Activated naive CD4-positive, alpha-beta T cell (primary cell): ENCODE data around the gene RPTOR.
"Not testable (repeated sequence)": the region's sequence is repeated elsewhere in the genome, so short reads cannot be mapped to it uniquely, and the experiment has no call there.

Source experiments
- DNase-seq, 4 experiments: peaks; one replicate each; lab custom pipeline; 2025; lab: John Stamatoyannopoulos, UW

The RPTOR gene

DNA sequence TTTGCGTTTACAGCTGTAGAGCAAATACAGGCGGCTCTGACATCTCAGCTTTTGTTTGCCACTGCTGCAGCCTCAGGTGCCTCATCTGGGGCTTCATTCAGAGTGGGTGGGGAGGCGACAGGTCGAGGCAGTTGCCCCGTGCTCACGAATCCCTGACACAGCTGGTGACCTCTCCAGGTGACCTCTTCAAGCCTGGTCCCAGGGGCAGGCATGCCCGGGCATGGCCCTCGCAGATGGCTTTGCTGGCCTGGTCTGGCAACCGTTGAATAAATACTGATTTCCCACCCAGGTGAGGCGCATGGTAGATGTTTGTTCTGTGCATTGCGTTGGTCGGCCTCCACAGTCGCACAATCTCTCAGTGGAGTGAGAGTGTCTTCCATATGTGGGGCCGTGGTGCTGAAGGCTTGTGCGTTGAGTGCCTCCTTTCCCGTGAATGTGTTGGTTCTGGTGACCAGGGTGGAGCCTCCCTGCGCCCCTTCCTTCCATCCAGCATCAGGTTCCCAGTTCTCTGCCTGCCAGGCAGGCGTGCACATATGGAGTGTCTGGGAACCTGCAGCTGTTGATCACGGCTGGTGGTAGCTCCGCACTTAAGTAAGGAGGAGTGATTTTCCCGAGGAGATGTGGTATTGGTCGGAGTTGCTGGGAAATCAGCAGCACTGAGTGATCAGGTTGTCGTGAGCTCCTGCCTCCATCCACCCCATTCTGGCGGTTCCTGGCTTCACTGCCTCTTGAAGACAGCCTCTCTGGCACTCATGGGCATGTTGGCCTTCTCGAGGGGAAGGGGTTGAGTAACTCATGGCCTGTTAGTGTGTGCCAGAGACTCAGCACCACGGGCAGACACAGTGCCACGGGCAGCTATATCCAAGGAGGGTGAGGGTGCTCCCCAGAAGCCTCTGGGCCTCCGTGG lies 149.7 kb downstream of the RPTOR start:
- DNase-seq = no peak

DNA sequence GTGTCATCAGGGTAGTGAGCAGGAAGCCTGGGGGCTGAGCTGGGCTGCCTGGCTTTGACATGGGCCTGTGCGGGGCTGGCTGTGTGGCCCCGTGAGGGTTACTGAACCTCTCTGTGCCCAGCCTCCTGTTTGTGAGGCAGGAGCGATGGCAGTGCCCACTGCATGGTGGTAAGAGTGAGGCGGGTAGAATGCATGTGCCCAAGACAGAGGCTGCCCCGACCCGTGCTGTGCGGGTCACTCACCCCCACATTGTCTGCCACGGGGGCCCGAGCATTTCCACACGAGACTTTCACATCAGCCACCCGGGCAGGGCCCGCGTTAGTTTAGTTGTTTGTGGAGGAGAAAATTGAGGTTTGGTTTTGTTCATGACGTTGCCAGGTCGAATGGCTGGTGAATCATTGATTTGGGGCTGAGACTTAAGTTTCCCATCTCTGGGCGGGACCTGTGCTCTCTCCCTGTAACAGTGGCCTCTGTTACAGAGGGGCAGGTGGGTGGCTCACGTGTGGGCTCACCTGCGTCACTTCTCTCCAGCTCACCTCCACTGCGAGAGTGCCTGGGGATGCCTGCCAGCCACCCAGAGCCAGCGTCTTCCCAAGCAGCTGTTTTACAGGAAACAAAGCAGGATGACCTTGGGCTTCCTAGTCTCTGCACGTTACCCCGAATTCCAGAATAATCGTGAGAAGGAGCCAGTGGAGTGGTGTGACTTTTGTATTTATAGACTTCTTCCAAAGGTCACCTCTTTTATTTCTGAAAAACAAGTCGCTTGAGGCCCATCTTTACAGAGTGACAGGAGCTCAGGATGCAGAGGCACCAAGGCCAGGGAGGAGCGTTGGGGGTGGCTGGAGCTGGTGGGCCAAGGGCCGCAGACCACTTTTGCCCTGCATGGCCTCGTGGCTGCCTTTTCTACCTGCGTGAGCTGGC lies 150.6 kb downstream of the RPTOR start:
- DNase-seq = no peak

DNA sequence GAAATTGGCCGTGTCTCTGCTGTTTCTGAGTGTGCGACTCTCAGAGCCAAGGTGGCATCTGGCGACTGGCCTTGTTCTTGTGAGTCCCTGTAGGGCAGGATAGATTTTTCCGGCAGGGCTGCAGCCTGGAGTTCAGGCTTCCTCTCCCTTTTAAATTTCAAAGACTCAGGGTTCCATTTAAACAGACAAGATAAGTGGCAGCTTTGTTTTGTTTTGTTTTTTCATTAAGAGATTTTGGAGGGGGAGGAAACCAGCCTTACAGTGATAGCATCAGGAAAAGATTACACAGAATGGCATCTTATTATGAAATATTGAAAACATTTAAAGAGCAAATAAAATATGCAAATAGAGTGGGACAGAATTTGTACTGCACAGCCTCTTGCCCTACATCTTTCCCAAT lies 151.3 kb downstream of the RPTOR start:
- no peak for DNase-seq

DNA sequence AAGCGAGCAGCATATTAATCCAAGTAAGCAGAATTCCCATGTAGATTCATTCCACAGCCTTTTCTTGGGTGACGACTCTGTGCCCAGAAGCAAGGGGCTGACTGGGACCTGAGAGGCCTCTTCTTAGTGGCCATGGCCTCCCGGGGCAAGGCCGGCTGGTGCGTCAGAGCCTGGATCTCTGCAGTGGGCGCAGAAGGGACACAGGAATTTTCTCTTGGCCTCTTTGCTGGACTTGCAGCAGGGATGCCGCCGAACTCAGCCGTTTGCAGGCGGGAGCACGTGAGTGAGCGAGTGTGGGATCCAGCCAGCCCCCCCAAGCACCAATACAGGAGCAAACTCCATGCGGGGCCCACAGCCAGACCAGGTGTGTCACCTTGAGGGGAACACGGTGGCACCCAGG lies 151.8 kb downstream of the RPTOR start:
- DNase-seq = no peak

DNA sequence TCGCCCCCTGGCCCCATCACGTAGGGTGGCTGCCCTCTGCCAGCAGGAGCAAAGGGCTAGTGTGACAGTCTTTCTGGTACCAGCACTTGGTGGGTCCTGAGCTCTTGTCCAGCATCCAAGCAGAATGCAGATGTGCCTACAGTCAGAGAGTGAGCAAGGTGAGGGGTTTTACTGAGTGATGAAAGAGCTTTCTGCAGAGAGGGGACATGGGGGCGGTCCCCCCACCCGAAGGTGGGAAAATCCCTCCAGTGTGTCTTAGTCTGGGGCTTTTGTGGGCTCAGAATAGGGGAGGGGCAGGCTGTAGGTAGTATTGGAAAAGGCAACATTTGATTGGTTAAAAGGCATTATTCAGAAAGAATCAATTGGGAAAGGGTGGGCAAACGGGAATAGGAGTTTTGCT lies 152.3 kb downstream of the RPTOR start:
- DNase-seq = no peak

DNA sequence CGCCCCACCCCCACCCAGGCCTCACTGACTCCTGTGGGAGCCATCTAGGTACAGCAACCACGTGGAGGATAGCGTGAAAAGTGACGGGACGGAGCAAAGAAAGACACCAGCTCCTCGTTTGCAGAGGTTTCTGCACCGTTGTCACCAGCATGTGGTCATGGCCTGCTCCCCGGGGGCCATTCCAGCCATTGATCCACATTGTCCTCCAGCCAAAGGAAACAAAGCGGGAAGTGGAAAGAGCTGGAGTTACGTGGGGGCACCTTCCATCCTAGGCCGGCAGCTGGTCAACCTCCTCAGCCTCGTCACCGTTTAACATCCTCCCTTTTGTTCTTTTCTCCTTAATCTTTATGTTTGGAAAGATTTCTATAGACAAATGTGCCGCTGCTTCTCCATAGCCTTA lies 153.7 kb downstream of the RPTOR start:
- DNase-seq = no peak

DNA sequence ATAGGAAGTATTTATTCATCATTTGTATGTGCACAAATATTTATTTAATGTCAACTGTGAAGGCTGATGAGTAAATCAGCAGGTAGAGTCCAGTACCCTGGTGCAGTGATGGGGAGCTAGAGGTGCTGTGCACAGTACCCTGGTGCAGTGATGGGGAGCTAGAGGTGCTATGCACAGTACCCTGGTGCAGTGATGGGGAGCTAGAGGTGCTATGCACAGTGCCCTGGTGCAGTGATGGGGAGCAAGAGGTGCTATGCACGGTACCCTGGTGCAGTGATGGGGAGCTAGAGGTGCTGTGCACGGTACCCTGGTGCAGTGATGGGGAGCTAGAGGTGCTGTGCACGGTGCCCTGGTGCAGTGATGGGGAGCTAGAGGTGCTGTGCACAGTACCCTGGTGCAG lies 154.6 kb downstream of the RPTOR start:
- DNase-seq = not testable (repeated sequence)

DNA sequence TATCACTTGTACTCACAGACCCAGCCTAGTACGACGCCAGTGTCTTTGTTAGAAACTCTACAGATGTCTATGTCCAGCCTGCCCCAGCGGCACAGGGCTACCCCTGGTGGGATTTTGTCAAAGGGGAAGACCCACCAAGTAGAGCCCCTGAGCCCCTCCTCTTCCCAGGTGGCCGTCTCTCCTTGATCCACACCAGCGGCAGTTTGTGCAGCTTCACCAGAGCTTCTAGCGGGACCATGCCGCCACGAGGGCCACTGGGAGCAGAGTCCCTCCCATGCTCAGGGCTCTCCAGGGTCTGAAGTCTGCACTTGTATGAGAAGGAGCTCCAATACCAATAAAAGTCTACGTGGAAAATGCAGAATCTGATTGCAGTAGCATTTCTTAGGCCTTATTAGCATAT lies 157.1 kb downstream of the RPTOR start:
- no peak for DNase-seq

DNA sequence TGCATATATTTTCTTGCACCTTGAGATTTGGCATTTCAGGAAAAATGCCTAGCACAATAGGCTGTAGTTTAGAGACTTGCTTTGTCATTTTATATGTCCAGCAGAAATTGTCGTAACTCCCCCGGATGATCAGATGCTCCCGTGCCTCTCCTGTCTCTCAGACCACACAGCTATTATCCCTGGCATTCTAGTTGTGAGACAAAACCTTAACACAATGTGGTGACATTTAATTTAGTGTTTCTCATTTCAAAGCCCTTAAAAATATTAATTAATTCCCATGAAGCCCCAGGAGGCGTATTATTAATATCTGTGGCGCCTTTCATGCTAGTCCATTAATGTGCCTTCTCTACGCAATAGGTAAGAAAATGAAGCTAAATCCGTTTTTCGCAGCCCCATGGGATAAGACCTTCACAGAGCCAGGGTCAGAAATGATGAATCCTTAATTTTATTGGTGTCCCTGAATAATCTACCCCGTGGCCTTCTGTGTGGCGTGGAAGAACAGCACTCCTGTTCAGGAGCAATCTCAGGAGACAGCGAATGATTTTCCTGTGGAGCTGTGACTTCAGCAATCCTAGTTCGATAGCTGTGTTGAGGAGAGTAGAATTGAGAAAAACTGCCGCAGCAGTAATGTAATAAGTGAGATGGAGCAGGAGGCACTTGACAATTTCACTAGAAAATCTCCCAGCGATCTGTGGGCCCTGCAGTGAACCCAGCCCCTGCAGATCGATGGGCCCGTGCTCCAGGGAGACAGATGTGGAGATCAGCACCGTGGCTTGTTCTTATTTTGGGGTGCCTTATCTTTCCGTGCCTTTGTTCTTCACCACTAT lies 157.9 kb downstream of the RPTOR start:
- DNase-seq = no peak

DNA sequence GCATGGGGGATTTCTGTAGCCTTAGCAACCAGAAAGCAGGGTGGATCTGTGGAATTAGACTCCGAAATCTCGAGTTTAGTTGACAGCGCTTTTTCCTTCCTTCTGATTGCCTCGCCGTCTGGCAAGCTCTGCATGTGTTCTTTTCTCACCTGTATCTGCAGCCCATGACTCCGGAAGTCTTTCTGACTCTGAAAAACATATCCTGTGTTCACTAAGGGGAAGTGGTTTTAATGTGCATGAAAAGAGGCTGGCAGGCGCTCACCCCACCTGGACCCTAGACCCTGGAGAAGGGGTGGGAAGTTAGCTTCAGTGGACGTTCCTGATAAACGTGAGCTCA lies 158.5 kb downstream of the RPTOR start:
- no peak for DNase-seq

DNA sequence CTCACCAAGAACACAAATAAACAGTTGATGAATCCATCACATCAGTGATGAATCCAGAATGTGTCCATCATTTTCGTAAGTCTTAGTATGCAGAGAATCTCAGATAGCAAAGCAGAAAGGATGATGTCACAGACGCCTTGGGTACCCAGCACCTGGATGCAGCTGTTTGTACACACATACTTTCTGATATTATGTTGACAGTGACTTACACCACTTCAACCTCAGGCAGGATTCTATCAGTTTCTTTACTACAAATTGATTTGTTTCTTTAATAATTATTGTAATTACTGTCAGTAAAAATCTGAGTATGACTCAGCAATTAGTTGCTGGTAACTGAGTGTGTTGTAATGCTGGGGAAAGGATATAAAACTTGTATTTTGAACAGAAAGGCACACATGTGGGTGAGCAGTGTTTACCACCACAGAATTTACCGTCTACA lies 159.8 kb downstream of the RPTOR start:
- no peak for DNase-seq

DNA sequence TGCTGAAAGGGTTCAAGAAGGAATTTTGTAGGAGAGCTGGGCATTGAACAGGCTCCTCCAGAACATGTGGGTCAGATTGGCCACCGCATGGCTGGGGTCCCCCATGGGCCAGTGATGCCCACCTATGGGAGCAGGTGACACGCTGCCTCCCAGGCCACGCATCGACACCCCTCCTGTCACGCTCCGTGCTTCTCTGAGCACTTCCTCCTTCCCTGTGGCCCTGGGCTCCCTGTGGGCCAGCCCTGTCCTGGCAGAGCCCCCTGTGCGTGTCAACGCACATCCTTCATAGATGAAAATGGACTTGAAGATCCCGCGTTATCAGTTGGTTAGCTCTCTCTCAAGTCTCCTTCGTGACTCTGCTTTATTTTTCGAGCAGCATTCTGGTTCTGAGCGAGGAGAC lies 160.3 kb downstream of the RPTOR start:
- no peak for DNase-seq

DNA sequence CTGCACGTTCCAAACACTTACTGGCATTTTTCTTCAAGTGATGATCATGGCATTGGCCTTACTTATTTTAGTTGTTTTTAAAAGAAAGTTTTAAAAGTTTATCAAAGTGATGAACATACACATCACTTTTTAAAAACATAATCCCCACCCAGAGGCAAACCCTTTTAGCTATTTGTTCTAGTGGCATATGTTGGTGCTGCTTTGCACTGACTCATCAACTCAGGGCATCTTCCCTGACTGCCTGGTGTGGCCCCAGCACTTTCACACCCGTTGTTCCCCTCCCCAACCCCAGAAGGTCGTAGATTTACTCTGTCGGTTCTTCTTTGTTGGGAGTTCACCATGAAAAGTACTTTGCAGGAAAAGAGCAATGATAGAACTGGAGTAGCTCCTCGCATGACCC lies 161.3 kb downstream of the RPTOR start:
- no peak for DNase-seq

DNA sequence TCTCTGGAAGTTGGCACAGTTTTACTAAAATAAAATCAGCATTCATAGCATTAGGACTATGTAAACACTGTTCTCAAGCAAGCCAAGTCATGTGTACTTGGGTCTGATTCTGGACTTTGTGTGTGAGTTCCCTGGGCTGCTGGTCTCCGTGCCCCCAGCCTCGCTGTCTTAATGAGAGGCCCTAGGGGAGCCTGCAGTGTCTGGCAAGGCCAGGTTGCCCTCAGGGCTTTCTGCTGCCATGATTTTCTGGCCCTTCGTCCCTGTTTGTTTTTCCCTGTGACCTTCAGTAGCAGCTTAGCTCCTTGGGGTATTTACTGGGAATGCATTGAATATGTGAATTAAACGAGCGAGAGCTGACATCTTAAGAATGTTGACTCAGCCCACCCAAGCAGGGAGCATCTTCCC lies 161.8 kb downstream of the RPTOR start:
- no peak for DNase-seq

DNA sequence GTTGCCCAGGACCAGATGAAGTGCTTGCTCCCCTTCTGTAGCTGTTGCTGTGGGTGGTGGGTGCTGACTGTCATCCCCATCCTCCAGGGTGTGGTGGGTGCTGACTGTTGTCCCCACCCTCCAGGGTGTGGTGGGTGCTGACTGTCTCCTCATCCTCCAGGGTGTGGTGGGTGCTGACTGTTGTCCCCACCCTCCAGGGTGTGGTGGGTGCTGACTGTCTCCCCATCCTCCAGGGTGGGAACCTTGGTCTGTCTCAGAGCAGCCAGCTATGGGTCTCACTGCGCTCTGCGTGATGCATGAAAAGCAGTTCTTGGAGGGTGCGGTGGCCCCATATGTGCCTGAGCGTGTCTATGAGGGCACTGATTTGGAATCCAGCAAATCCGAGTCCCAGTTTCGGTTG lies 163.8 kb downstream of the RPTOR start:
- no peak for DNase-seq

DNA sequence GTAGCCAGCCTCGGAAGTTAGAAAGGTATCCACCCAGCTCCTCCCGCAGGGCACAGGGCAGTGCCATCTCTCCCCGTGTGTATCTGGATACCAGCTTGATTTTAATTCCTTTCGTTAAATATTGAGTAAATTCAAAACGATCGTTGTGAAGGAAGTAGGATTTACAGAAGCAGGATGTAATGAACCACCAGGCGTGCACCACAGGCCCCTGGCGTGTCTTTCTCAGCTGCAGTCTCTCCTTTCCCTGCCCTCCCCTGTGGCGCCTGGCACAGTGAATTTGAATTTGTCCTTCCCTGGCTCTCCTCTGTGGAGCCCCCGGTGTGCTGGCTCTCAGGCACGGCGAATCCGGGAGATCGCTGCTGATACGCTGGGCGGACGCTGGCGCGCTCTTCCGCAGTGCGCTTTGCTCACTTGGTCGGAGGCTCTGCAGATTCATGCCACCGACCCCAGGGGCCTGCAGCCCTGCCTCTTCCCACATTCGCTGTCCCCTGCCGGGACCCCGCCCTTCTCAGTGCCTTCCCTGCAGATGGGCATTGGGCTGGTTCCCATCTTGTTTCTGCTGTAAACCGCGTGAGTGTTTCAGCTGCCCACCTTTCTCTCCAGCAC lies 164.6 kb downstream of the RPTOR start:
- DNase-seq = no peak

DNA sequence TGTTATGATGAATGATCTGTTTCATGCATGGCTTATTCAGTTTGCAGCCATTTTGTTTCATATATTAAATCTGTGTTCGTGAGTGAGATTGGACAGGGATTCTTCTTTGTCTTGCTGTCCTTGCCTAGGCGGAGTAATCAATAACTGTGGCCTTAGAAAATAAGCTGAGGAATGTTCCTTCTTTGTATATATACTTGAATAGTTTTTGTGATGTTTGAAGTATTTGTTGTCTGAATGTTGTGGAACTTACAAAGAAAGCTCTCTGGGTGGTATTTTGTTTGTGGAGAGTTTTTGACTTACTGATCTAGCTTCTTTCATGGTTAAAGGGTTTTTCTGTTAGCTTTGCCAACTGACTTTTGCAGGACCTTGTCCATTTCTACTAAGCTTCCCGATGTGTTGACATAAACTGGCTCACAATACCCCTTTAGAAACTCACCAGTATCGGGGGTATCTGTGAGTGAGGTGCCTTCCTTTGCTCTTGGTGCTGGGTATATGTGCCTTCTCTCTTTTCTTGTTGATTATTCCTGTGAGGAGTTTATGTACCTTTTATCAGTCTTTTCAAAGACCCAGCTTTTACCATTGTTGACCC lies 166.2 kb downstream of the RPTOR start:
- DNase-seq = no peak

DNA sequence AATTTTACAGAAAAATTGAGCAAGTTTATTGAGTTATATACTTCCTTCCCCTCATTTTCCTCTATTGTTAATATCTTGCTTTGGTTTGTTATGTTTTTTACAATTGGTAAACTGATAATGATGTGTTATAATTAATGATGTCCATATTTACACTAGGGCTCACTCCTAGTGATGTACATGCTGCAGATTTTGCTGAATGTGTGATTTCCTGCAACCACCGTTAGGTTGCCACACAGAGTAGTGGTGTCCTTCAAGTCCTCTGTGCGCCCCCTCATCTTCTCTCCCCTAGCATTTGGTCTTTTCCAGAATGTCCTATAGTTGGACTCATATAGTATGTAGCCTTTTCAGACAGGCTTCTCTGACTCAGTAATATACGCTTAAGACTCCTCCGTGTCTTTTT lies 167.5 kb downstream of the RPTOR start:
- DNase-seq = no peak

DNA sequence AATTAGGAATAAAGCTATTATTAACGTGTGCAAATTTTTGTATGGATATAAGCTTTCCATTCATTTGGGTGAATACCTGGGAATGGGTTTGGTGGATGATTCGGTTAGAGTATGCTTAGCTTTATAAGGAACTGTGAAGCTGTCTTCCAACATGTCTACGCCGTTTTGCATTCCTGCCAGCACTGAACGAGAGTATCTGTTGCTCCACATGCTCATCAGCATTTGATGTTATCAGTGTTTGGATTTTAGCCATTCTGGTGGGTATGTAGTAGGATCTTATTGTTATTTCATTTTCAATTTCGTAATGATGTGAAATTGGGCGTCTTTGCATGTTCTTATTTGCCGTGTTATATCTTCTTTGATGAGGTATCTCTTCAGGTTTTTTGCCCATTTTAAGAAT lies 168.0 kb downstream of the RPTOR start:
- no peak for DNase-seq

DNA sequence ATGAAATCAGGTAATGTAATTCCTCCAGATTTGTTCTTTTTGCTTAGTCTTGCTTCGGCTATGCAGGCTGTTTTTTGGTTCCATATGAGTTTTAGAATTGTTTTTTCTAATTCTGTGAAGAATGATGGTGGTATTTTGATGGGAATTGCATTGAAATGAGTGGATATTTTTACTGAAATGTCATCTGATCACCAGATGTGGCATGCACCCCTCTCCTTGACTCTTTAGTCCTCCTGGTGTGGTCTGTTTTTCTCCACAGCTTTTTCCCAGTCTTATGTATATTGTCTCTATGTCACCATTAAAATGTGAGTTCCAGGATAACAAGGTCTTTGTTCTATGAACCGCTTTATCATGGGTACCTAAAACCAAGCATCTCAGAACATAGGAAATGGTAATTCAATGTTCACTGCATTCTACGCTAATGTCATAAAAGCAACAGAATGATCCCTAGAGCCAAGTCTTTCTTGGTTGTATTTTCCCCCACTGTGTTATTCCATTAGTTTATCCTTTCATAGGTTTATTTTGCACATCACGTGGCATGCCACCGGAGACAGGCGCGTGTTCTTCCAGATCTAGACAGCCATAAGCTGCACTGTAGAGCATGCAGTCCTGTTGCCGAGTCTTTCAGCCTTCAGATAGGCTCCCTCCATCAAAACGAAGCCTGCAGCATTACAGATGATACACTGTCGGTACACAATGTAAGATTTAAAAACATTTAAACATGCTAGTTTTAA lies 172.5 kb downstream of the RPTOR start:
- no peak for DNase-seq

DNA sequence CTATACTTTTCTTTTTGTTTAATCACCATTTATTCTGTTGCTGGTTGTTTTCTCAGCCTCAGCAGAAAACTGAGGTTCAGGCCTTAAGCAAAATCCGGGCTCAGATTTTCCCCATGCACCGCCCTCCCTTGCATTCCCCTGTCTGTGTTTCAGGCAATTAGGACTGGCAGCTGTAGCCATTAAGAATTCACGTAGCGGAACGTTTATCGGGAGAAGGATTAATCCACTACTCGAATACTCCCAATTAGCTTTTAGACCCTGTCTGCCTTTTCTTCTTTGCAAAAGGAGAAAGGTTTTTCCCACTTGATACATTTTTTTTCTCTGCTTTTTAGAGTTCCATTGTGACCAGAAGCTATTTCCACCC lies 173.1 kb downstream of the RPTOR start:
- no peak for DNase-seq
